ENCODE results near the gene FOXJ1.

The FOXJ1 gene

GRCh38 chr17:76122431-76123190 is 18.4 kb downstream of the FOXJ1 start:
- H3K4me3 ChIP-seq (ENCODE audit: low read depth, low read length): no peak overlapping the region
- no peak overlapping the region for H3K14ac ChIP-seq (ENCODE audit: low read length)
- peak overlapping the region; percentile 17 for H2BK12ac ChIP-seq (ENCODE audit: low read length)
- H3K18ac ChIP-seq (ENCODE audit: low read length): no peak overlapping the region
- H2AK5ac ChIP-seq (ENCODE audit: low read length): no peak overlapping the region
- H2AFZ ChIP-seq (ENCODE audit: insufficient read depth, low read length, poor library complexity): no peak overlapping the region
- peaks cover 0 to 8% of the 10 kb centered on the region in 2 experiments for H3K4me1 ChIP-seq (ENCODE audit: control insufficient read depth in 1 of 2, insufficient read depth in 2 of 2, low read length in 2 of 2)
- H3K4ac ChIP-seq (ENCODE audit: low read depth, low read length): no peak overlapping the region
- H3K9ac ChIP-seq (ENCODE audit: low read length): no peak overlapping the region
- H2BK120ac ChIP-seq (ENCODE audit: insufficient read depth, low read length, poor library complexity): no peak overlapping the region
- no peaks in the 10 kb centered on the region for H3K36me3 ChIP-seq (ENCODE audit: control insufficient read depth in 1 of 2, insufficient read depth in 2 of 2, low read length in 2 of 2)
- WGBS (ENCODE audit: extremely low coverage, insufficient coverage, insufficient read length): no CpG with 5 or more reads among the region's 24 CpGs
- peak overlapping the region; percentile 39 for H4K91ac ChIP-seq (ENCODE audit: low read depth, low read length)
- H3K9me3 ChIP-seq (ENCODE audit: insufficient read depth, low read depth, low read length): peaks cover 3% of the 10 kb centered on the region
- H4K12ac ChIP-seq (ENCODE audit: low read depth, low read length): no peak overlapping the region
- DNase-seq: no peak
- no peak overlapping the region for H3K27ac ChIP-seq (ENCODE audit: low read depth, low read length)
- no peak overlapping the region for H3K23ac ChIP-seq (ENCODE audit: low read length)
- H3K27me3 ChIP-seq (ENCODE audit: insufficient read depth, low read length): no peaks in the 10 kb centered on the region
- peaks cover 8% of the 10 kb centered on the region for H3K79me1 ChIP-seq (ENCODE audit: low read length)
- no peak overlapping the region for H2BK5ac ChIP-seq (ENCODE audit: low read depth, low read length, poor library complexity)
- H3K79me2 ChIP-seq (ENCODE audit: control insufficient read depth, insufficient read depth, low read length, poor library complexity): no peaks in the 10 kb centered on the region
- no peak overlapping the region for H4K8ac ChIP-seq (ENCODE audit: low read depth, low read length)
- no peak overlapping the region for H3K4me2 ChIP-seq (ENCODE audit: low read length)

DNA sequence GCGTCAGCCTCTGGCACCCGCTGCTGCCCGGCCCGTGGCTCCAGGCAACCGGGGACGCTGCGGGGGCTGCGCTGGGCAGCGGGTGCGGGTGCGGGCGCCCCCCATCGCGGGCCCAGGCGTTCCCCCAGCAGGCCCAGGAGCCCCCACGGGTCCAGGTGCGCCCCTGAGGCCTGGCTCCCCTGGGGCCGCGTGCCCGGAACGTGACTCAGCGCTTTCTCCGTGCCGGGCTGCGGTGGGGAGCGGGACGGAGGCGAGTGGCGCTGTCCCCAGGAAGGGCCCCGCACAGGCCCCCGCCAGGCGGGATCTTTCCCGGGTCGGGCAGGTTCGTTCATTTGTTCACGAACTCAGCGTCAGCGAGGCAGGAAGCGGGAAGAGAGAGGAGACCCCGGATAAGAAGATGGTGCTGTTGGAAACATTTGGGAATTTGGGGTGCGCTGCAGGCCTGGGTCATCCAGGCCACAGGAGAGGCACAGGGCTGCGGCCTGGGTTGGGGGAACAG is 19.1 kb downstream of the FOXJ1 start:
- Histone ChIP-seq H3K23ac (ENCODE audit: low read length) (no peak overlapping the region), H3K14ac (ENCODE audit: low read length) (no peak overlapping the region), H2BK120ac (ENCODE audit: insufficient read depth, low read length, poor library complexity) (peak overlapping the region; percentile 29), H3K79me1 (ENCODE audit: low read length) (peaks cover 8% of the 10 kb centered on the region), H2AK5ac (ENCODE audit: low read length) (no peak overlapping the region), H3K18ac (ENCODE audit: low read length) (peak overlapping the region; percentile 37), H4K8ac (ENCODE audit: low read depth, low read length) (peak overlapping the region; percentile 67), H2BK5ac (ENCODE audit: low read depth, low read length, poor library complexity) (no peak overlapping the region), H3K4me1 (ENCODE audit: control insufficient read depth in 1 of 2, insufficient read depth in 2 of 2, low read length in 2 of 2) (peaks cover 0 to 8% of the 10 kb centered on the region in 2 experiments), H2BK12ac (ENCODE audit: low read length) (peak overlapping the region; percentile 65), H4K12ac (ENCODE audit: low read depth, low read length) (peak overlapping the region; percentile 19), H3K4me3 (ENCODE audit: low read depth, low read length) (no peak overlapping the region), H2AFZ (ENCODE audit: insufficient read depth, low read length, poor library complexity) (peak overlapping the region; percentile 44), H4K91ac (ENCODE audit: low read depth, low read length) (peak overlapping the region; percentile 39), H3K27me3 (ENCODE audit: insufficient read depth, low read length) (no peaks in the 10 kb centered on the region), H3K9ac (ENCODE audit: low read length) (no peak overlapping the region), H3K36me3 (ENCODE audit: control insufficient read depth in 1 of 2, insufficient read depth in 2 of 2, low read length in 2 of 2) (no peaks in the 10 kb centered on the region), H3K79me2 (ENCODE audit: control insufficient read depth, insufficient read depth, low read length, poor library complexity) (no peaks in the 10 kb centered on the region), H3K4me2 (ENCODE audit: low read length) (peak overlapping the region; percentile 52), H3K4ac (ENCODE audit: low read depth, low read length) (no peak overlapping the region), H3K27ac (ENCODE audit: low read depth, low read length) (no peak overlapping the region), H3K9me3 (ENCODE audit: insufficient read depth, low read depth, low read length) (peaks cover 3% of the 10 kb centered on the region)
- DNase-seq: no peak
- WGBS (ENCODE audit: extremely low coverage, insufficient coverage, insufficient read length): no CpG with 5 or more reads among the region's 42 CpGs

- WGBS (ENCODE audit: extremely low coverage, insufficient coverage, insufficient read length): no CpG with 5 or more reads among the region's 5 CpGs
- Histone ChIP-seq H3K4me3 (ENCODE audit: low read depth, low read length) (no peak overlapping the region), H2AFZ (ENCODE audit: insufficient read depth, low read length, poor library complexity) (no peak overlapping the region), H2BK120ac (ENCODE audit: insufficient read depth, low read length, poor library complexity) (no peak overlapping the region), H4K91ac (ENCODE audit: low read depth, low read length) (no peak overlapping the region), H3K27me3 (ENCODE audit: insufficient read depth, low read length) (no peaks in the 10 kb centered on the region), H3K14ac (ENCODE audit: low read length) (no peak overlapping the region), H3K4me2 (ENCODE audit: low read length) (no peak overlapping the region), H3K27ac (ENCODE audit: low read depth, low read length) (no peak overlapping the region), H4K8ac (ENCODE audit: low read depth, low read length) (no peak overlapping the region), H3K9me3 (ENCODE audit: insufficient read depth, low read depth, low read length) (peaks cover 3% of the 10 kb centered on the region), H3K18ac (ENCODE audit: low read length) (no peak overlapping the region), H2BK12ac (ENCODE audit: low read length) (no peak overlapping the region), H3K4me1 (ENCODE audit: control insufficient read depth in 1 of 2, insufficient read depth in 2 of 2, low read length in 2 of 2) (peaks cover 0 to 8% of the 10 kb centered on the region in 2 experiments), H3K4ac (ENCODE audit: low read depth, low read length) (no peak overlapping the region), H2AK5ac (ENCODE audit: low read length) (no peak overlapping the region), H3K79me1 (ENCODE audit: low read length) (peaks cover 8% of the 10 kb centered on the region), H2BK5ac (ENCODE audit: low read depth, low read length, poor library complexity) (no peak overlapping the region), H3K79me2 (ENCODE audit: control insufficient read depth, insufficient read depth, low read length, poor library complexity) (no peaks in the 10 kb centered on the region), H3K36me3 (ENCODE audit: control insufficient read depth in 1 of 2, insufficient read depth in 2 of 2, low read length in 2 of 2) (no peaks in the 10 kb centered on the region), H3K23ac (ENCODE audit: low read length) (no peak overlapping the region), H3K9ac (ENCODE audit: low read length) (no peak overlapping the region), H4K12ac (ENCODE audit: low read depth, low read length) (no peak overlapping the region)
- no peak for DNase-seq
Measured at GRCh38 chr17:76120658-76121008, 20.4 kb downstream of the FOXJ1 start.

DNA sequence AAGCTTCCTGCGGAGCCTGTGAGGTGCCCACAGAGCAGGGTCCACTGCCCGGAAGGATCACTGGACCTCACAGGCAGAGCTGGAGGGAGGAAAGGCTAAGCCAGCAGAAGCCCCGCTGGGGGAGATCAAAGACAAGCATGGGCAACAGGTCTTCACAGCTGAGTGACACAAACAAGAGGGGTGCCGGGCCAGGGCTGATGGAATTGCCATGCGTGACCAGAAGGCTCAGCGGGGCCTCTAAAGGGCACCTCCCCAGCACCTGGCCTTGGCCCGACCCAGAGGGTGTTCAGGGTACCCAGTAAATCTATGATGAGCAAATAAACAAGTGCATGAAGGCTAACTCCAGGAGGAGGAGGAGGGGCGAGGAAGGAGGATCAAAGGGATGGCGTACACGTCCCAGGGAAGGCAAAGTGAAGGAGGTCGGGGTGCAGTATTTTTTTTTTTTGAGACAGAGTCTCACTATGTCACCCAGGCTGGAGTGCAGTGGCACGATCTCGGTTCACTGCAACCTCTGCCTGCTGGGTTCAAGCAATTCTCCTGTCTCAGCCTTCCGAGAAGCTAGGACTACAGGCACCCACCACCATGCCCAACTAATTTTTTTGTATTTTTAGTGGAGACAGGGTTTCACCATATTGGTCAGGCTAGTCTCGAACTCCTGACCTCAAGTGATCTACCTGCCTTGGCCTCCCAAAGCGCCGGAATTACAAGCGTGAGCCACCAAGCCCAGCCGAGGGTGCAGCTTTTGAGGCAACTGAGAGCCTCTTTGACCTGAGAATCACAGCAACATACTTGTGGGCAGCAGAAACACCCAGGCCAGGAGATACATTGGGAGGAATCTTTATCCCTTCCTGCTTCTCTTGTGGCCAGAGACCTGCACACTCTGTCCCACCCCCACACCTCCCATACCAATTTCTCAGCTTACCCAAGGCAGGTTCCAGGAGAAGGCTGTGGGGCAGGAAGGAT is 21.4 kb downstream of the FOXJ1 start:
- H3K9ac ChIP-seq (ENCODE audit: low read length): peak overlapping the region; percentile 5
- H3K27ac ChIP-seq (ENCODE audit: low read depth, low read length): no peak overlapping the region
- no peak overlapping the region for H2BK12ac ChIP-seq (ENCODE audit: low read length)
- no peak overlapping the region for H3K14ac ChIP-seq (ENCODE audit: low read length)
- no peak for DNase-seq
- H2AFZ ChIP-seq (ENCODE audit: insufficient read depth, low read length, poor library complexity): no peak overlapping the region
- H3K79me1 ChIP-seq (ENCODE audit: low read length): peaks cover 8% of the 10 kb centered on the region
- no peak overlapping the region for H3K4ac ChIP-seq (ENCODE audit: low read depth, low read length)
- no peak overlapping the region for H2AK5ac ChIP-seq (ENCODE audit: low read length)
- no peaks in the 10 kb centered on the region for H3K27me3 ChIP-seq (ENCODE audit: insufficient read depth, low read length)
- H3K23ac ChIP-seq (ENCODE audit: low read length): no peak overlapping the region
- peak overlapping the region; percentile 24 for H2BK120ac ChIP-seq (ENCODE audit: insufficient read depth, low read length, poor library complexity)
- no peak overlapping the region for H3K4me2 ChIP-seq (ENCODE audit: low read length)
- H3K9me3 ChIP-seq (ENCODE audit: insufficient read depth, low read depth, low read length): peaks cover 3% of the 10 kb centered on the region
- H3K18ac ChIP-seq (ENCODE audit: low read length): no peak overlapping the region
- H4K8ac ChIP-seq (ENCODE audit: low read depth, low read length): no peak overlapping the region
- no peak overlapping the region for H3K4me3 ChIP-seq (ENCODE audit: low read depth, low read length)
- WGBS (ENCODE audit: extremely low coverage, insufficient coverage, insufficient read length): no CpG with 5 or more reads among the region's 19 CpGs
- H3K4me1 ChIP-seq (ENCODE audit: control insufficient read depth in 1 of 2, insufficient read depth in 2 of 2, low read length in 2 of 2): peaks cover 0 to 8% of the 10 kb centered on the region in 2 experiments
- H2BK5ac ChIP-seq (ENCODE audit: low read depth, low read length, poor library complexity): no peak overlapping the region
- no peaks in the 10 kb centered on the region for H3K79me2 ChIP-seq (ENCODE audit: control insufficient read depth, insufficient read depth, low read length, poor library complexity)
- H4K12ac ChIP-seq (ENCODE audit: low read depth, low read length): no peak overlapping the region
- H3K36me3 ChIP-seq (ENCODE audit: control insufficient read depth in 1 of 2, insufficient read depth in 2 of 2, low read length in 2 of 2): no peaks in the 10 kb centered on the region
- no peak overlapping the region for H4K91ac ChIP-seq (ENCODE audit: low read depth, low read length)
